BLaER1 treated with 17β-estradiol and CSF1 and Interleukin-3, amounts not matched to agents 10 nM and 100 nM (cell line): ENCODE measurements around the gene AHCTF1.

ENCODE experiments used
- H3K27ac ChIP-seq, 11 experiments: shearing (Covaris generic); formaldehyde crosslinking; 2 replicates each; pipeline ENCODE4 v1.8.1; 2022
- H3K27me3 ChIP-seq, 11 experiments: shearing (Covaris generic); formaldehyde crosslinking; 2 replicates each; pipeline ENCODE4 v1.8.1; 2022
- H3K36me3 ChIP-seq, 11 experiments: shearing (Covaris generic); formaldehyde crosslinking; 2 replicates each; pipeline ENCODE4 v1.8.1; 2022
- H3K4me1 ChIP-seq, 10 experiments: shearing (Covaris generic); formaldehyde crosslinking; 2 replicates each; pipeline ENCODE4 v1.8.1; 2022
- H3K4me2 ChIP-seq, 11 experiments: shearing (Covaris generic); formaldehyde crosslinking; 2 replicates each; pipeline ENCODE4 v1.8.1; 2022
- H3K4me3 ChIP-seq, 10 experiments: shearing (Covaris generic); formaldehyde crosslinking; 2 replicates each; pipeline ENCODE4 v1.8.1; 2022
- H3K9ac ChIP-seq, 11 experiments: shearing (Covaris generic); formaldehyde crosslinking; 2 replicates each; pipeline ENCODE4 v1.8.1; 2022
- H3K9me3 ChIP-seq, 11 experiments: shearing (Covaris generic); formaldehyde crosslinking; replicated peaks in 1 of 11; 2 replicates each; pipeline ENCODE4 v1.8.1; 2022
- H4K20me1 ChIP-seq, 11 experiments: shearing (Covaris generic); formaldehyde crosslinking; 2 replicates each; pipeline ENCODE4 v1.8.1; 2022
- Cebpa-rat ChIP-seq, 11 experiments: shearing (Covaris generic); IDR thresholded peaks; 2 replicates each; pipeline ENCODE4 v1.8.1; 2022

AHCTF1 gene

GRCh38 chr1:246959944-246960693 is 28.4 kb upstream of the AHCTF1 start:
- H3K4me3 ChIP-seq, result peak overlapping the region in 3 of 10 experiments; percentile 0 to 22 (median 10); a peak in 1 of 20 replicates
- peak overlapping the region; percentile 80 to 94 (median 89) for H3K27ac ChIP-seq
- no peaks in the 10 kb centered on the region for H4K20me1 ChIP-seq
- no peaks in the 10 kb centered on the region for H3K27me3 ChIP-seq
- peaks cover 23 to 50% (median 39%) of the 10 kb centered on the region in 10 experiments for H3K4me1 ChIP-seq
- TF ChIP-seq Cebpa-rat (IDR thresholded peaks at IDR 0.05), result peak in 1 of 11 experiments; percentile 52; a peak in 1 of 22 replicates
- H3K9me3 ChIP-seq, result peaks cover 50 to 87% (median 61%) of the 10 kb centered on the region in 11 experiments
- H3K9ac ChIP-seq, result peak overlapping the region; percentile 60 to 80 (median 72)
- peaks cover 5 to 69% (median 54%) of the 10 kb centered on the region in 11 experiments; a peak in 20 of 22 replicates for H3K36me3 ChIP-seq
- peak overlapping the region; percentile 56 to 86 (median 71) for H3K4me2 ChIP-seq

- Histone ChIP-seq H3K36me3 (peaks cover 0 to 72% (median 43%) of the 10 kb centered on the region in 11 experiments; a peak in 18 of 22 replicates), H3K27me3 (no peaks in the 10 kb centered on the region), H4K20me1 (no peaks in the 10 kb centered on the region), H3K27ac (no peak overlapping the region), H3K4me3 (no peak overlapping the region), H3K9me3 (peaks cover 23 to 74% (median 47%) of the 10 kb centered on the region in 11 experiments), H3K4me1 (peaks cover 0 to 9% (median 4%) of the 10 kb centered on the region in 10 experiments; a peak in 8 of 20 replicates), H3K4me2 (no peak overlapping the region), H3K9ac (no peak overlapping the region)
- no peak for TF ChIP-seq Cebpa-rat (IDR thresholded peaks at IDR 0.05)
Observed at GRCh38 chr1:246954126-246954525, 22.4 kb upstream of the AHCTF1 start.

GRCh38 chr1:246951413-246951812 is 19.7 kb upstream of the AHCTF1 start:
- Histone ChIP-seq H3K27ac (no peak overlapping the region), H3K27me3 (no peaks in the 10 kb centered on the region), H3K9me3 (peaks cover 3 to 47% (median 24%) of the 10 kb centered on the region in 11 experiments; a peak in 16 of 22 replicates), H3K9ac (no peak overlapping the region), H3K36me3 (peaks cover 0 to 48% (median 19%) of the 10 kb centered on the region in 11 experiments; a peak in 15 of 22 replicates), H3K4me3 (no peak overlapping the region), H3K4me1 (peaks cover 0 to 6% (median 0%) of the 10 kb centered on the region in 10 experiments; a peak in 2 of 20 replicates), H3K4me2 (no peak overlapping the region), H4K20me1 (no peaks in the 10 kb centered on the region)
- TF ChIP-seq Cebpa-rat (IDR thresholded peaks at IDR 0.05), result no peak

GRCh38 chr1:246949956-246950355 is 18.2 kb upstream of the AHCTF1 start:
- H3K27me3 ChIP-seq, result no peaks in the 10 kb centered on the region
- no peak overlapping the region for H3K4me3 ChIP-seq
- no peaks in the 10 kb centered on the region for H4K20me1 ChIP-seq
- no peak overlapping the region for H3K9ac ChIP-seq
- no peak overlapping the region for H3K4me2 ChIP-seq
- no peak for TF ChIP-seq Cebpa-rat (IDR thresholded peaks at IDR 0.05)
- H3K4me1 ChIP-seq, result peaks cover 0 to 6% (median 0%) of the 10 kb centered on the region in 10 experiments; a peak in 2 of 20 replicates
- peaks cover 0 to 33% (median 17%) of the 10 kb centered on the region in 11 experiments; a peak in 14 of 22 replicates for H3K9me3 ChIP-seq
- H3K36me3 ChIP-seq, result peaks cover 0 to 48% (median 20%) of the 10 kb centered on the region in 11 experiments; a peak in 13 of 22 replicates
- H3K27ac ChIP-seq, result no peak overlapping the region

- TF ChIP-seq Cebpa-rat (IDR thresholded peaks at IDR 0.05), result no peak
- Histone ChIP-seq H3K4me1 (peaks cover 0 to 6% (median 0%) of the 10 kb centered on the region in 10 experiments; a peak in 2 of 20 replicates), H3K27ac (no peak overlapping the region), H3K4me2 (no peak overlapping the region), H3K9me3 (peaks cover 0 to 12% (median 0%) of the 10 kb centered on the region in 11 experiments; a peak in 3 of 22 replicates), H3K36me3 (peaks cover 0 to 53% (median 26%) of the 10 kb centered on the region in 11 experiments; a peak in 15 of 22 replicates), H3K27me3 (no peaks in the 10 kb centered on the region), H3K9ac (no peak overlapping the region), H4K20me1 (no peaks in the 10 kb centered on the region), H3K4me3 (no peak overlapping the region)
Observed at GRCh38 chr1:246947255-246947654, 15.5 kb upstream of the AHCTF1 start.

- Histone ChIP-seq H3K4me2 (no peak overlapping the region), H3K9ac (no peak overlapping the region), H3K9me3 (peaks cover 0 to 15% (median under 1%) of the 10 kb centered on the region in 11 experiments; a peak in 4 of 22 replicates), H3K27ac (no peak overlapping the region), H4K20me1 (no peaks in the 10 kb centered on the region), H3K36me3 (peaks cover 0 to 44% (median 26%) of the 10 kb centered on the region in 11 experiments; a peak in 15 of 22 replicates), H3K4me3 (no peak overlapping the region), H3K27me3 (no peaks in the 10 kb centered on the region), H3K4me1 (peaks cover 0 to 6% (median 0%) of the 10 kb centered on the region in 10 experiments; a peak in 2 of 20 replicates)
- no peak for TF ChIP-seq Cebpa-rat (IDR thresholded peaks at IDR 0.05)
Observed at GRCh38 chr1:246946366-246946765, 14.6 kb upstream of the AHCTF1 start.

- H3K27me3 ChIP-seq, result no peaks in the 10 kb centered on the region
- H3K4me1 ChIP-seq, result peaks cover 11 to 32% (median 15%) of the 10 kb centered on the region in 10 experiments
Observed at GRCh38 chr1:246934765-246935164, 3.0 kb upstream of the AHCTF1 start.

GRCh38 chr1:246933893-246934292 is 2.1 kb upstream of the AHCTF1 start:
- no peak for TF ChIP-seq Cebpa-rat (IDR thresholded peaks at IDR 0.05)
- no peak overlapping the region for H3K27ac ChIP-seq
- H3K4me3 ChIP-seq, result no peak overlapping the region
- H3K4me2 ChIP-seq, result peak overlapping the region in 1 of 11 experiments; percentile 68; a peak in 1 of 22 replicates
- no peaks in the 10 kb centered on the region for H3K27me3 ChIP-seq
- H3K4me1 ChIP-seq, result peaks cover 16 to 41% (median 21%) of the 10 kb centered on the region in 10 experiments
- H3K9me3 ChIP-seq, result peaks cover 0 to 14% (median 6%) of the 10 kb centered on the region in 11 experiments; a peak in 17 of 22 replicates
- H3K9ac ChIP-seq, result no peak overlapping the region
- peaks cover 9 to 28% (median 22%) of the 10 kb centered on the region in 11 experiments; a peak in 18 of 22 replicates for H4K20me1 ChIP-seq
- peaks cover 3 to 23% (median 14%) of the 10 kb centered on the region in 11 experiments; a peak in 20 of 22 replicates for H3K36me3 ChIP-seq

More at GRCh38 chr1:246934765-246935164, 3.0 kb upstream of the AHCTF1 start:
- peak overlapping the region in 3 of 11 experiments; percentile 0 to 68 (median 55); a peak in 4 of 22 replicates for H3K4me2 ChIP-seq
- peaks cover 0 to 13% (median 0%) of the 10 kb centered on the region in 11 experiments; a peak in 2 of 22 replicates for H3K9me3 ChIP-seq
- H3K4me3 ChIP-seq, result no peak overlapping the region
- peaks cover 0 to 23% (median 14%) of the 10 kb centered on the region in 11 experiments; a peak in 16 of 22 replicates for H3K36me3 ChIP-seq
- H3K27ac ChIP-seq, result peak overlapping the region in 1 of 11 experiments; percentile 46; a peak in 1 of 22 replicates
- H4K20me1 ChIP-seq, result peaks cover 9 to 19% (median 13%) of the 10 kb centered on the region in 11 experiments; a peak in 18 of 22 replicates
- TF ChIP-seq Cebpa-rat (IDR thresholded peaks at IDR 0.05), result no peak
- peak overlapping the region in 3 of 11 experiments; percentile 9 to 59 (median 34); a peak in 3 of 22 replicates for H3K9ac ChIP-seq
